GM23338 (cell line): ENCODE data around the gene PCSK2. TPM values are rescaled to one million over a fixed set of nuclear protein-coding genes. Genes with fewer than 3 reads are reported as not detected.

Source experiments
- ATAC-seq: fragments of 200-7000 bp; cut with Tn5 transposase; 3 replicates; pipeline ENCODE4 v1.9.1; 2020
- DNase-seq: peaks from one replicate; pipeline ENCODE4 v3.0.0-alpha.2; 2015; ENCODE audit warnings: low spot score
- H2AFZ ChIP-seq: fragments of 200-600 bp; sonication (generic); 2 replicates; pipeline ENCODE4 v1.8.0; 2016; ENCODE audit warnings: antibody characterized with exemption, mild to moderate bottlenecking, moderate library complexity
- H3F3A ChIP-seq: fragments of 200-600 bp; sonication (generic); replicated peaks from 2 replicates; pipeline ENCODE4 v1.8.0; 2017; ENCODE audit warnings: antibody characterized with exemption, mixed run types, low read depth
- H3K27ac ChIP-seq: fragments of 200-600 bp; sonication (generic); 2 replicates; pipeline ENCODE4 v1.6.1; 2016; ENCODE audit warnings: low read depth
- H3K27me3 ChIP-seq: fragments of 200-600 bp; sonication (generic); 2 replicates; pipeline ENCODE4 v1.8.0; 2016; ENCODE audit warnings: mild to moderate bottlenecking, mixed run types, moderate library complexity; ENCODE audit not compliant: insufficient read depth
- H3K36me3 ChIP-seq: fragments of 200-600 bp; sonication (generic); 2 replicates; pipeline ENCODE4 v1.8.0; 2016; ENCODE audit warnings: mild to moderate bottlenecking; ENCODE audit not compliant: insufficient read depth
- H3K4me1 ChIP-seq: fragments of 200-600 bp; sonication (generic); 2 replicates; pipeline ENCODE4 v1.8.0; 2016; ENCODE audit warnings: mild to moderate bottlenecking, moderate library complexity; ENCODE audit not compliant: insufficient read depth
- H3K4me2 ChIP-seq: fragments of 200-600 bp; sonication (generic); 2 replicates; pipeline ENCODE4 v1.7.1; 2017; ENCODE audit warnings: mixed run types
- H3K4me3 ChIP-seq: fragments of 200-600 bp; sonication (generic); 2 replicates; pipeline ENCODE4 v1.6.1; 2016; ENCODE audit warnings: mixed run types
- H3K79me2 ChIP-seq: fragments of 200-600 bp; sonication (generic); replicated peaks from 2 replicates; pipeline ENCODE4 v1.8.0; 2017; ENCODE audit warnings: mild to moderate bottlenecking; ENCODE audit not compliant: insufficient read depth
- H3K9me2 ChIP-seq: fragments of 200-600 bp; sonication (generic); 2 replicates; pipeline ENCODE4 v1.8.0; 2017; ENCODE audit not compliant: insufficient read depth
- H4K20me1 ChIP-seq: fragments of 200-600 bp; sonication (generic); replicated peaks from 2 replicates; pipeline ENCODE4 v1.8.0; 2017; ENCODE audit warnings: mild to moderate bottlenecking; ENCODE audit not compliant: insufficient read depth
- H3K27ac Mint-ChIP-seq: 2 replicates; pipeline ENCODE4 v1.8.0; 2020; ENCODE audit warnings: inconsistent platforms, mild to moderate bottlenecking, moderate library complexity, mixed read lengths
- H3K27me3 Mint-ChIP-seq: 3 replicates; pipeline ENCODE4 v1.8.0; 2022; ENCODE audit warnings: low read depth, mild to moderate bottlenecking, moderate library complexity, mixed read lengths, inconsistent platforms; ENCODE audit not compliant: insufficient read depth, poor library complexity
- H3K36me3 Mint-ChIP-seq: 3 replicates; pipeline ENCODE4 v1.8.0; 2021; ENCODE audit warnings: low read depth, mild to moderate bottlenecking, inconsistent platforms, moderate library complexity, mixed read lengths
- H3K4me1 Mint-ChIP-seq: 3 replicates; pipeline ENCODE4 v1.8.0; 2020; ENCODE audit warnings: mild to moderate bottlenecking, inconsistent platforms, mixed read lengths
- H3K4me3 Mint-ChIP-seq: 3 replicates; pipeline ENCODE4 v1.8.0; 2021; ENCODE audit warnings: moderate library complexity, mild to moderate bottlenecking, inconsistent platforms, mixed read lengths
- H3K9me3 Mint-ChIP-seq: 3 replicates; pipeline ENCODE4 v1.8.0; 2020; ENCODE audit warnings: moderate library complexity, mild to moderate bottlenecking, inconsistent platforms, mixed read lengths
- CREB1 ChIP-seq: fragments of 250-450 bp; sonication (Bioruptor Pico); IDR thresholded peaks from 2 replicates; pipeline ENCODE4 v1.5.0; 2020; ENCODE audit warnings: low read depth, mild to moderate bottlenecking, moderate library complexity
- CTCF ChIP-seq, 2 experiments: fragments of 200-600 bp in 1 of 2; sonication (generic) in 1 of 2; conservative IDR thresholded peaks; 2 replicates each; pipeline versions ENCODE4 v1.5.1 to v1.6.1; 2016 to 2017; ENCODE audit warnings: antibody characterized with exemption in 2 of 2, low read depth in 2 of 2, mild to moderate bottlenecking in 2 of 2, moderate library complexity in 1 of 2
- EZH2 ChIP-seq: fragments of 200-600 bp; sonication (generic); IDR thresholded peaks from one replicate; pipeline ENCODE4 v1.8.0; 2017; ENCODE audit warnings: antibody characterized with exemption, mild to moderate bottlenecking, low read depth; ENCODE audit not compliant: unreplicated experiment
- EZH2phosphoT487 ChIP-seq: fragments of 200-600 bp; sonication (generic); IDR thresholded peaks from one replicate; pipeline ENCODE4 v1.8.1; 2018; ENCODE audit warnings: antibody characterized with exemption; ENCODE audit not compliant: unreplicated experiment
- JUNB ChIP-seq: IDR thresholded peaks from one replicate; pipeline ENCODE4 v1.6.1; 2016; ENCODE audit warnings: antibody characterized with exemption; ENCODE audit not compliant: unreplicated experiment
- NANOG ChIP-seq: IDR thresholded peaks from 2 replicates; pipeline ENCODE4 v1.6.1; 2016; ENCODE audit warnings: antibody characterized with exemption, borderline replicate concordance
- STAT1 ChIP-seq: IDR thresholded peaks from one replicate; pipeline ENCODE4 v1.6.1; 2016; ENCODE audit warnings: antibody characterized with exemption; ENCODE audit not compliant: unreplicated experiment
- ZNF114 ChIP-seq: fragments of 250-450 bp; sonication (Bioruptor Pico); IDR thresholded peaks from 2 replicates; pipeline ENCODE4 v1.5.0; 2020; ENCODE audit warnings: mild to moderate bottlenecking, moderate library complexity
- ZNF331 ChIP-seq: fragments of 250-450 bp; sonication (Bioruptor Pico); IDR thresholded peaks from 2 replicates; pipeline ENCODE4 v1.5.0; 2020; ENCODE audit warnings: low read depth, mild to moderate bottlenecking, moderate library complexity
- polyA plus RNA-seq: library from polyadenylated mRNA; unstranded; fragments of >200 nt; fragmentation: Nextera tagmentation; extraction: Ambion mirVana; gene quantifications from 2 replicates; pipeline ENCODE4 v1.2.1, GENCODE V29; 2016
- total RNA-seq: library from RNA; depleted of rRNA; stranded (reverse); fragments of >200 nt; shearing (Covaris generic); gene quantifications from 2 replicates; pipeline ENCODE4 v1.2.3, GENCODE V29; 2014
- TF ChIP-seq, protein P1 (sequence below): IDR thresholded peaks from one replicate; pipeline ENCODE4 v1.6.1; 2018; ENCODE audit warnings: antibody characterized with exemption; ENCODE audit not compliant: unreplicated experiment
- TF ChIP-seq, protein P2 (sequence below): IDR thresholded peaks from 2 replicates; pipeline ENCODE4 v1.6.1; 2016; ENCODE audit warnings: antibody characterized with exemption

The PCSK2 gene
- total and polyA plus RNA-seq, 2 experiments from 2014 or later, result 0.37 to 1.1 TPM

DNA sequence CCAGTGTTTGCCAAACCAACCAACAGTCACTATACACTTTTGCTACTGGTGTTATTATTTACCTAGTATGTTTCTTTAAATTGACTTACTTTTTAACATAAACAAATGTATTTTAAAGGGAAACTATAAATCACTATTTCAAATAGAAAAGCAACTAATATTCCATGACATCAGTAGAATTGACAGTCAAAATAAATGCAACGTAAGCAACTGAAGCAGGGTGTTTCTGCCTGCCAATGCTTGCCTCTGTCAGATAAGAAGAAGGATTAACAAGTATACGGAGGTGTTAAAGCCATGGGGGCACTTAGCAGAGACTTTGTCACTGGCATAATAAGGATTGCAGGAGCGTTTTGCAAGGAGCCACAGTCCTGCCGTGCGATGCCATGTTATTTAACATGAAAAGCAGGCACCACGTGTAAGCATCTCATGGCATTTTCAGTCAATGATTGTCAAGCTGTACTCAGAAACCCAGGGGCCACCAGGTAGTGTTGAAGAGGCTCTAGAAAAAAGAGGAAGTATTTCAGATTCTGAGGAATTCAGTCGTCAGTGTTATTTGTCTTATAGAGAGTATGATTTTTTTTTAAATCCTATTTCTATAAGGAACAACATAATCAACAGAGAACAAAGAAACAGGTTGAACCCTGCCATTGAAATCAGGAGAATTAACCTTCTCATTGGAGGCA is 172.6 kb downstream of the PCSK2 start (continued):
- TF ChIP-seq EZH2 (no peak), CTCF (conservative IDR thresholded peaks at IDR 0.05; ENCODE audit: low read depth in 2 of 2) (no peak)

DNA sequence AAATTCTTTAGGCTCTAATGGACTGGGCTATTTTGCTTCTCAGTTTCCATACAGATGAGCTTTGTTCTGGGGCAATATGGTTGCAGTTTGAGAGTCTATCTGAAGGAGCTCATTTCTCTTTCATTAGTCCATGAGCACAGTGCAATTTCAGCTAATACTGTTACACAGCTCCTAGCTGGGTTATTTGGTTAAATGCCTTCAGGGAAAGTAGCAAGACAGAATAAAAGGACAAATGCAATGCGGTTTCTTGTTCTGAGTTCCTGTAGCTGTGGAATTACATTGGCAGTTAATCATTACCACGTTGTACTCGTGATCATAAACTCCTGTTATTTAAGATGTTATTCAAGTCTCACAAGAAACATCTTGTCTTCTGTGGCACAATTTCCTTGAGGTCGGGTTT is 176.6 kb downstream of the PCSK2 start:
- Mint-ChIP-seq H3K36me3 (no peaks in the 10 kb centered on the region), H3K9me3 (no peaks in the 10 kb centered on the region), H3K4me1 (no peaks in the 10 kb centered on the region), H3K27me3 (no peaks in the 10 kb centered on the region), H3K4me3 (no peak overlapping the region), H3K27ac (no peak overlapping the region)
- Histone ChIP-seq H3K4me3 (no peak overlapping the region), H3K36me3 (no peaks in the 10 kb centered on the region), H3K79me2 (no peaks in the 10 kb centered on the region), H3F3A (no peaks in the 10 kb centered on the region), H4K20me1 (no peaks in the 10 kb centered on the region), H3K9me2 (0 out of 2 replicates have a peak, but pooled peaks cover 7% of the 10 kb centered on the region), H2AFZ (no peak overlapping the region), H3K27ac (no peak overlapping the region), H3K27me3 (no peaks in the 10 kb centered on the region), H3K4me1 (no peaks in the 10 kb centered on the region), H3K4me2 (no peak overlapping the region)
- DNase-seq (no peak), ATAC-seq (no peak)
- TF ChIP-seq CREB1 (CRISPR knock-in tag), result no peak
- no peak for TF ChIP-seq ZNF114 (CRISPR knock-in tag)
- TF ChIP-seq EZH2, result no peak
- TF ChIP-seq, protein P1, sequence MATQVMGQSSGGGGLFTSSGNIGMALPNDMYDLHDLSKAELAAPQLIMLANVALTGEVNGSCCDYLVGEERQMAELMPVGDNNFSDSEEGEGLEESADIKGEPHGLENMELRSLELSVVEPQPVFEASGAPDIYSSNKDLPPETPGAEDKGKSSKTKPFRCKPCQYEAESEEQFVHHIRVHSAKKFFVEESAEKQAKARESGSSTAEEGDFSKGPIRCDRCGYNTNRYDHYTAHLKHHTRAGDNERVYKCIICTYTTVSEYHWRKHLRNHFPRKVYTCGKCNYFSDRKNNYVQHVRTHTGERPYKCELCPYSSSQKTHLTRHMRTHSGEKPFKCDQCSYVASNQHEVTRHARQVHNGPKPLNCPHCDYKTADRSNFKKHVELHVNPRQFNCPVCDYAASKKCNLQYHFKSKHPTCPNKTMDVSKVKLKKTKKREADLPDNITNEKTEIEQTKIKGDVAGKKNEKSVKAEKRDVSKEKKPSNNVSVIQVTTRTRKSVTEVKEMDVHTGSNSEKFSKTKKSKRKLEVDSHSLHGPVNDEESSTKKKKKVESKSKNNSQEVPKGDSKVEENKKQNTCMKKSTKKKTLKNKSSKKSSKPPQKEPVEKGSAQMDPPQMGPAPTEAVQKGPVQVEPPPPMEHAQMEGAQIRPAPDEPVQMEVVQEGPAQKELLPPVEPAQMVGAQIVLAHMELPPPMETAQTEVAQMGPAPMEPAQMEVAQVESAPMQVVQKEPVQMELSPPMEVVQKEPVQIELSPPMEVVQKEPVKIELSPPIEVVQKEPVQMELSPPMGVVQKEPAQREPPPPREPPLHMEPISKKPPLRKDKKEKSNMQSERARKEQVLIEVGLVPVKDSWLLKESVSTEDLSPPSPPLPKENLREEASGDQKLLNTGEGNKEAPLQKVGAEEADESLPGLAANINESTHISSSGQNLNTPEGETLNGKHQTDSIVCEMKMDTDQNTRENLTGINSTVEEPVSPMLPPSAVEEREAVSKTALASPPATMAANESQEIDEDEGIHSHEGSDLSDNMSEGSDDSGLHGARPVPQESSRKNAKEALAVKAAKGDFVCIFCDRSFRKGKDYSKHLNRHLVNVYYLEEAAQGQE, result no peak
- TF ChIP-seq CTCF (conservative IDR thresholded peaks at IDR 0.05; ENCODE audit: low read depth in 2 of 2), result no peak
- TF ChIP-seq, protein P2, sequence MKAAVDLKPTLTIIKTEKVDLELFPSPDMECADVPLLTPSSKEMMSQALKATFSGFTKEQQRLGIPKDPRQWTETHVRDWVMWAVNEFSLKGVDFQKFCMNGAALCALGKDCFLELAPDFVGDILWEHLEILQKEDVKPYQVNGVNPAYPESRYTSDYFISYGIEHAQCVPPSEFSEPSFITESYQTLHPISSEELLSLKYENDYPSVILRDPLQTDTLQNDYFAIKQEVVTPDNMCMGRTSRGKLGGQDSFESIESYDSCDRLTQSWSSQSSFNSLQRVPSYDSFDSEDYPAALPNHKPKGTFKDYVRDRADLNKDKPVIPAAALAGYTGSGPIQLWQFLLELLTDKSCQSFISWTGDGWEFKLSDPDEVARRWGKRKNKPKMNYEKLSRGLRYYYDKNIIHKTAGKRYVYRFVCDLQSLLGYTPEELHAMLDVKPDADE, result no peak
- no peak for TF ChIP-seq EZH2phosphoT487
- no peak for TF ChIP-seq JUNB
- no peak for TF ChIP-seq NANOG
- no peak for TF ChIP-seq ZNF331
- no peak for TF ChIP-seq STAT1
